ENCODE data around the gene SH3RF1.

SH3RF1 gene

GRCh38 chr4:169220854-169221411 lies 49.8 kb downstream of the SH3RF1 start:
- TF ChIP-seq CTCF (IDR thresholded peaks at IDR 0.05; ENCODE audit: borderline replicate concordance, extremely low read depth, low read length, poor library complexity, severe bottlenecking) = no peak
- TF ChIP-seq EZH2 (IDR thresholded peaks at IDR 0.05; ENCODE audit: borderline replicate concordance, low read depth, low read length, severe bottlenecking) = no peak
- Histone ChIP-seq H3K4me3 (ENCODE audit: low read depth in 1 of 2, low read length in 2 of 2) (no peak overlapping the region), H3K9me3 (ENCODE audit: insufficient read depth, low read length, severe bottlenecking) (no peaks in the 10 kb centered on the region), H3K27me3 (ENCODE audit: insufficient read depth, low read length, poor library complexity) (no peaks in the 10 kb centered on the region), H3K79me2 (ENCODE audit: insufficient read depth, low read length) (no peaks in the 10 kb centered on the region), H3K4me2 (ENCODE audit: insufficient read depth, low read length) (no peak overlapping the region), H3K9ac (ENCODE audit: low read depth, low read length) (no peak overlapping the region), H3K4me1 (ENCODE audit: insufficient read depth, low read length) (no peaks in the 10 kb centered on the region), H3K27ac (ENCODE audit: low read length) (no peak overlapping the region), H4K20me1 (ENCODE audit: insufficient read depth, low read length) (no peaks in the 10 kb centered on the region), H3K36me3 (ENCODE audit: insufficient read depth, low read length) (no peaks in the 10 kb centered on the region), H2AFZ (ENCODE audit: low read depth, low read length) (no peak overlapping the region)
- ATAC-seq (ENCODE audit: insufficient read depth, low read depth) (no peak), DNase-seq (no peak)

- H4K20me1 ChIP-seq (ENCODE audit: insufficient read depth, low read length) = no peaks in the 10 kb centered on the region
- no peaks in the 10 kb centered on the region for H3K79me2 ChIP-seq (ENCODE audit: insufficient read depth, low read length)
- no peak for ATAC-seq (ENCODE audit: insufficient read depth, low read depth)
- no peak overlapping the region for H3K27ac ChIP-seq (ENCODE audit: low read length)
- no peak for TF ChIP-seq EZH2 (IDR thresholded peaks at IDR 0.05; ENCODE audit: borderline replicate concordance, low read depth, low read length, severe bottlenecking)
- no peak for TF ChIP-seq CTCF (IDR thresholded peaks at IDR 0.05; ENCODE audit: borderline replicate concordance, extremely low read depth, low read length, poor library complexity, severe bottlenecking)
- H2AFZ ChIP-seq (ENCODE audit: low read depth, low read length) = no peak overlapping the region
- no peak for DNase-seq
- no peaks in the 10 kb centered on the region for H3K9me3 ChIP-seq (ENCODE audit: insufficient read depth, low read length, severe bottlenecking)
- H3K4me3 ChIP-seq (ENCODE audit: low read depth in 1 of 2, low read length in 2 of 2) = no peak overlapping the region
- H3K36me3 ChIP-seq (ENCODE audit: insufficient read depth, low read length) = no peaks in the 10 kb centered on the region
- H3K27me3 ChIP-seq (ENCODE audit: insufficient read depth, low read length, poor library complexity) = no peaks in the 10 kb centered on the region
- H3K4me2 ChIP-seq (ENCODE audit: insufficient read depth, low read length) = no peak overlapping the region
- H3K4me1 ChIP-seq (ENCODE audit: insufficient read depth, low read length) = no peaks in the 10 kb centered on the region
- H3K9ac ChIP-seq (ENCODE audit: low read depth, low read length) = no peak overlapping the region
Measured at GRCh38 chr4:169220447-169220846, 50.3 kb downstream of the SH3RF1 start.

- no peaks in the 10 kb centered on the region for H3K4me1 ChIP-seq (ENCODE audit: insufficient read depth, low read length)
Measured at GRCh38 chr4:169219440-169219839, 51.3 kb downstream of the SH3RF1 start.

More at GRCh38 chr4:169219440-169219839, 51.3 kb downstream of the SH3RF1 start:
- TF ChIP-seq CTCF (IDR thresholded peaks at IDR 0.05; ENCODE audit: borderline replicate concordance, extremely low read depth, low read length, poor library complexity, severe bottlenecking) (no peak), EZH2 (IDR thresholded peaks at IDR 0.05; ENCODE audit: borderline replicate concordance, low read depth, low read length, severe bottlenecking) (no peak)
- no peaks in the 10 kb centered on the region for H3K79me2 ChIP-seq (ENCODE audit: insufficient read depth, low read length)
- no peak for DNase-seq
- H4K20me1 ChIP-seq (ENCODE audit: insufficient read depth, low read length) = no peaks in the 10 kb centered on the region
- H3K4me2 ChIP-seq (ENCODE audit: insufficient read depth, low read length) = no peak overlapping the region
- H3K36me3 ChIP-seq (ENCODE audit: insufficient read depth, low read length) = no peaks in the 10 kb centered on the region
- H2AFZ ChIP-seq (ENCODE audit: low read depth, low read length) = no peak overlapping the region
- H3K9ac ChIP-seq (ENCODE audit: low read depth, low read length) = no peak overlapping the region
- H3K27ac ChIP-seq (ENCODE audit: low read length) = no peak overlapping the region
- no peak overlapping the region for H3K4me3 ChIP-seq (ENCODE audit: low read depth in 1 of 2, low read length in 2 of 2)
- H3K9me3 ChIP-seq (ENCODE audit: insufficient read depth, low read length, severe bottlenecking) = no peaks in the 10 kb centered on the region
- no peaks in the 10 kb centered on the region for H3K27me3 ChIP-seq (ENCODE audit: insufficient read depth, low read length, poor library complexity)
- ATAC-seq (ENCODE audit: insufficient read depth, low read depth) = no peak

Measured in DND-41 (cell line).